Endothelial cell of umbilical vein (primary cell): Measurements from ENCODE around the gene SYNGR1. TPM values are rescaled to one million over a fixed set of nuclear protein-coding genes. Genes with fewer than 3 reads are reported as not detected.
A peak's percentile ranks its signal among the peaks of the same experiment; 100 is the strongest.

ENCODE experiments used
- BruUV-seq: library from RNA; stranded (reverse); fragments of 400-500 nt; replicated peaks from 2 replicates; lab custom pipeline; 2021; lab: Mats Ljungman, UMichigan
- CTCF ChIA-PET: fragments of 300-600, 350-600 bp; sonication (Branson Sonifier 250); formaldehyde crosslinking; loops from one replicate; lab custom pipeline; 2021; ENCODE audit warnings: antibody characterized with exemption, inconsistent platforms; lab: Charles Lee
- POLR2A ChIA-PET: fragments of 300-600, 350-600 bp; sonication (Branson Sonifier 250); formaldehyde crosslinking; loops from one replicate; lab custom pipeline; 2021; ENCODE audit warnings: antibody characterized with exemption, inconsistent platforms; lab: Charles Lee
- DNase-seq: peaks from one replicate; pipeline ENCODE4 v3.0.0-alpha.2; 2011; ENCODE audit warnings: low read depth, low spot score
- FAIRE-seq: peaks from 2 replicates; lab custom pipeline; 2011; peaks lifted over from hg19 to GRCh38; lab: Jason Lieb, UNC
- H2AFZ ChIP-seq: 2 replicates; pipeline ENCODE4 v1.6.0; 2012; ENCODE audit warnings: low read depth, low read length, control low read depth, inconsistent platforms
- H3K27ac ChIP-seq: 2 replicates; pipeline ENCODE4 v1.5.1; 2011; ENCODE audit warnings: low read depth, mild to moderate bottlenecking, control low read depth, low read length, moderate library complexity; ENCODE audit not compliant: insufficient read depth
- H3K27me3 ChIP-seq, 2 experiments: 2 replicates each; pipeline versions ENCODE4 v1.6.0 to v1.6.1; 2011; ENCODE audit warnings: low read length in 2 of 2, mixed read lengths in 1 of 2; ENCODE audit not compliant: control insufficient read depth in 2 of 2, insufficient read depth in 2 of 2
- H3K36me3 ChIP-seq, 2 experiments: 2 replicates in 1 of 2; 3 replicates in 1 of 2; pipeline ENCODE4 v1.5.1; 2011; ENCODE audit warnings: low read length in 2 of 2, mild to moderate bottlenecking in 1 of 2, moderate library complexity in 1 of 2; ENCODE audit not compliant: control insufficient read depth in 2 of 2, insufficient read depth in 2 of 2; ENCODE audit errors: extremely low read depth in 1 of 2
- H3K4me1 ChIP-seq: 3 replicates; pipeline ENCODE4 v1.5.1; 2011; ENCODE audit warnings: mild to moderate bottlenecking, low read length; ENCODE audit not compliant: control insufficient read depth, insufficient read depth; ENCODE audit errors: extremely low read depth
- H3K4me2 ChIP-seq: 2 replicates; pipeline ENCODE4 v1.6.1; 2011; ENCODE audit warnings: low read length, control low read depth, mixed read lengths; ENCODE audit not compliant: insufficient read depth
- H3K4me3 ChIP-seq, 3 experiments: fragments of 200-600 bp in 1 of 3; sonication (generic), shearing (Covaris generic) in 1 of 3; replicated peaks in 1 of 3; 2 replicates each; pipeline ENCODE4 v1.5.1; 2011 to 2016; ENCODE audit warnings: control low read depth in 3 of 3, low read length in 3 of 3, mild to moderate bottlenecking in 2 of 3, inconsistent platforms in 1 of 3, low read depth in 1 of 3, moderate library complexity in 1 of 3; ENCODE audit not compliant: insufficient read depth in 1 of 3
- H3K79me2 ChIP-seq: 2 replicates; pipeline ENCODE4 v1.6.0; 2012; ENCODE audit warnings: low read length, inconsistent platforms; ENCODE audit not compliant: control insufficient read depth, insufficient read depth
- H3K9ac ChIP-seq: replicated peaks from 2 replicates; pipeline ENCODE3; 2011; ENCODE audit warnings: low read length, control low read depth; ENCODE audit not compliant: insufficient read depth; ENCODE audit errors: extremely low read depth
- H3K9me1 ChIP-seq: replicated peaks from 3 replicates; pipeline ENCODE4 v1.6.0; 2011; ENCODE audit warnings: mild to moderate bottlenecking, low read length; ENCODE audit not compliant: control insufficient read depth, insufficient read depth; ENCODE audit errors: extremely low read depth
- H3K9me3 ChIP-seq: replicated peaks from 2 replicates; pipeline ENCODE4 v1.5.1; 2012; ENCODE audit warnings: low read length, inconsistent platforms; ENCODE audit not compliant: control insufficient read depth, insufficient read depth
- H4K20me1 ChIP-seq: replicated peaks from 2 replicates; pipeline ENCODE3; 2011; ENCODE audit warnings: mild to moderate bottlenecking, low read length; ENCODE audit not compliant: control insufficient read depth, insufficient read depth; ENCODE audit errors: extremely low read depth
- CTCF ChIP-seq, 2 donors: IDR thresholded peaks; 1 replicate in 1 of 2; 2 replicates in 1 of 2; pipeline ENCODE4 v1.5.1; 2011; ENCODE audit warnings: low read length in 2 of 2, mild to moderate bottlenecking in 2 of 2, moderate library complexity in 2 of 2, control low read depth in 1 of 2, inconsistent platforms in 1 of 2, low read depth in 1 of 2; ENCODE audit not compliant: insufficient read depth in 1 of 2; ENCODE audit errors: extremely low read depth in 1 of 2
- GATA2 ChIP-seq: IDR thresholded peaks from 2 replicates; pipeline ENCODE4 v1.7.0; 2011; ENCODE audit warnings: low read depth, mild to moderate bottlenecking, moderate library complexity, mixed read lengths, low read length; ENCODE audit not compliant: insufficient read length, insufficient read depth
- dilution Hi-C: fragments of 300-500 bp; cut with MboI; formaldehyde crosslinking; loops from one replicate; pipeline ENCODE4 v1.15.0; 2019; ENCODE audit warnings: low sequenced_read_pairs; ENCODE audit not compliant: extremely low pct_ligation_motif_present
- intact Hi-C: fragments of 100-400 bp; cut with micrococcal nuclease; formaldehyde crosslinking; loops from one replicate; pipeline ENCODE4 v1.10.0; 2022
- polyA plus RNA-seq, 4 experiments: library from polyadenylated mRNA; depleted of rRNA in 3 of 4; stranded (reverse) in 3 of 4; unstranded in 1 of 4; fragments of >200 nt; gene quantifications; 2 replicates each; pipeline versions ENCODE4 v1.2.1 to v1.2.3, GENCODE V29; 2011 to 2012; ENCODE audit warnings: missing spikeins in 1 of 4
- total RNA-seq: library from RNA; stranded (reverse); gene quantifications from 2 replicates; pipeline ENCODE4 v1.2.3, GENCODE V29; 2021

The SYNGR1 gene
- total and polyA plus RNA-seq, 2 donors (not counting 3 experiments of a cell fraction or from before 2014, with no cell fraction given): 3.8 to 10.2 TPM

- Histone ChIP-seq H3K9me1 (no peaks in the 10 kb centered on the region), H2AFZ (peak overlapping the region; percentile 98), H3K36me3 (no peaks in the 10 kb centered on the region), H3K27me3 (peaks cover under 1 to 2% of the 10 kb centered on the region in 2 experiments), H3K4me2 (peak overlapping the region; percentile 84), H3K4me3 (peak overlapping the region; percentile 58 to 61 (median 60)), H3K9ac (peak overlapping the region; percentile 27), H3K4me1 (peaks cover 4% of the 10 kb centered on the region), H3K9me3 (no peaks in the 10 kb centered on the region), H3K27ac (no peak overlapping the region), H3K79me2 (no peaks in the 10 kb centered on the region), H4K20me1 (no peaks in the 10 kb centered on the region)
- ChIA-PET CTCF (interaction anchor here (1.1 to 1.6 kb wide), 5 partner anchors 17 to 50 kb away, joined by 3 to 4 read pairs (median 3); partner anchors contain the start of gene TAB1), POLR2A (interaction anchor here (0.8 kb wide), 1 partner anchor 224 kb away, joined by 3 read pairs; no protein-coding TSS in a partner anchor)
- no TSS peak for BruUV-seq
- DNase-seq (no peak), FAIRE-seq (no peak)
- TF ChIP-seq CTCF (IDR thresholded peaks at IDR 0.05; ENCODE audit: extremely low read depth in 1 of 2, insufficient read depth in 1 of 2, low read depth in 1 of 2, low read length in 2 of 2) (no peak), GATA2 (no peak)
- intact Hi-C loops: loop anchor here (10.0 kb wide), 1 partner anchor 145 kb away; no protein-coding TSS in a partner anchor
- dilution Hi-C loops: no loop called here
Measured at GRCh38 chr22:39349506-39349966, 255 bp upstream of the SYNGR1 start.
